Effector memory CD4-positive, alpha-beta T cell (primary cell): Measurements from ENCODE around the gene RAPGEF6.

ENCODE experiments used
- DNase-seq, 3 donors: peaks; one replicate each; pipeline ENCODE4 v3.0.0-alpha.2; 2020
- H3K27ac ChIP-seq: 2 replicates; pipeline ENCODE4 v1.7.0; 2013; ENCODE audit warnings: mild to moderate bottlenecking, low read length, moderate library complexity; ENCODE audit not compliant: insufficient read depth, poor library complexity, severe bottlenecking
- H3K27me3 ChIP-seq: replicated peaks from 2 replicates; pipeline ENCODE4 v1.7.0; 2013; ENCODE audit warnings: mild to moderate bottlenecking, low read length; ENCODE audit not compliant: insufficient read depth, control insufficient read depth, poor library complexity, severe bottlenecking
- H3K36me3 ChIP-seq: 2 replicates; pipeline ENCODE4 v1.7.0; 2013; ENCODE audit warnings: mild to moderate bottlenecking, low read length, moderate library complexity; ENCODE audit not compliant: control insufficient read depth, insufficient read depth
- H3K4me1 ChIP-seq: 2 replicates; pipeline ENCODE4 v1.7.0; 2013; ENCODE audit warnings: low read length, mild to moderate bottlenecking; ENCODE audit not compliant: control insufficient read depth, insufficient read depth, poor library complexity, severe bottlenecking
- H3K4me3 ChIP-seq: 2 replicates; pipeline ENCODE4 v1.7.0; 2013; ENCODE audit warnings: low read length, low read depth, mild to moderate bottlenecking; ENCODE audit not compliant: insufficient read depth, poor library complexity, severe bottlenecking
- H3K9me3 ChIP-seq: 2 replicates; pipeline ENCODE4 v1.7.0; 2013; ENCODE audit warnings: mild to moderate bottlenecking, low read length, moderate library complexity; ENCODE audit not compliant: control insufficient read depth

RAPGEF6 gene

DNA sequence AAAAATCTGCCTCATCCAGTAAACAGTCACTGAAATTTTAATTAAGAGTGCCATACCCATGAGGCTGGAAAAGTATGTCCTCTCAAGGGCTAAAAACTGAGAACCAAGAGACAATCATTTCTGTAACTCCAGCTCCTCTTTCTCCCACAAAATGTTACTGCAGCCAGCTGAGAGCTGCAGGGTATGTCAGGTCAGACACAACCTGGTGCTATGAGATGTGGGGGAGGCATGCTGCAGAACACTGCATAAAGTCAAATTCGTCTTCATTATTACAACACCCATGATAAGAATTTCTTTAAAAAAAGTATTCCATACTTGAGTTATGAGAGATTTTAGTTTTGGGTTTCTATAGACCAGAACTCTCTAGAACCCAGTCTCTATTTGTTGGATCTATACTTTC lies 209.0 kb downstream of the RAPGEF6 start:
- Histone ChIP-seq H3K27ac (no peak overlapping the region), H3K4me3 (no peak overlapping the region), H3K36me3 (peaks cover 53% of the 10 kb centered on the region), H3K4me1 (no peaks in the 10 kb centered on the region), H3K27me3 (no peaks in the 10 kb centered on the region), H3K9me3 (no peaks in the 10 kb centered on the region)
- no peak for DNase-seq

DNA sequence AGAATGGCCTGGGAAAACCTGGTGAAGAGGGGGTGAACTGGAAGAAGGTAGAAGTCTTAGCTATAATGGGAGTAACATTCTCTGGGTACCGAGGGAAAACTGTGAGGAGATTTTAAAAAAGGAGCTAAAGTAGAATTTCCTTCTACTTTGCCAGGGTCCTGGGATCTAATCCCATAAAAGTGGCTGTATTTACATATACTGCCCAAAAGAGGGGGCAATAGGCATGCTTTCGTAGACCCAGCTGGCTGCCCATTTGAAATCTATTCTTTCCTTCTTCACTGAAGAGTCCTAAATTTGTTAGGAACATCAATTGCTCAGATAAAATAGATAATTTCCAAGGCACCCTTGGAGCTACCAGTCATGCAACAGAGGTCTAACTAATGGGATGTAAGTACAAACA lies 212.0 kb downstream of the RAPGEF6 start:
- Histone ChIP-seq H3K36me3 (peaks cover 29% of the 10 kb centered on the region), H3K9me3 (no peaks in the 10 kb centered on the region)
- no peak for DNase-seq

DNA sequence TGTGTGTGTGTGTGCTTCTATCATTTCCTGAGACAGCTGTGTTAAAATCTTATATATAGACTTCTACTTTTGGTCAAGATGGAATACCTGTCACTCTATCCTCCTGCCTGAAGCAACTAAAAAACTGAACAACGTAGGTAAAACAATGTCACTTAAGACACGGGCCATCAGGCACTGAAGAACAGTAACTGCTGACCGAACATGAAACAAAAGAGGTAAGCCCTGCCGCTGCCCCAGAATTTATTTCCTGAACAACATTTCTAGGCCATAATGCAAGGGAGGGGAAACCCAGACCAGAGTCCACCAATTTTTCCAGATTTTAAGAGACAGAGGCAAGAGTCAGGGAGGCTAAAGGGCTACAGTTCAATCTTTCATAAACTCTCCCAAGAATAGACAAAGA lies 215.2 kb downstream of the RAPGEF6 start:
- H3K9me3 ChIP-seq, result no peaks in the 10 kb centered on the region
- H3K27ac ChIP-seq, result peak overlapping the region; percentile 4
- H3K4me1 ChIP-seq, result peaks cover 5% of the 10 kb centered on the region
- no peak for DNase-seq
- H3K27me3 ChIP-seq, result no peaks in the 10 kb centered on the region
- H3K4me3 ChIP-seq, result no peak overlapping the region
- peaks cover 7% of the 10 kb centered on the region for H3K36me3 ChIP-seq

More for the DNA sequence above, 212.0 kb downstream of the RAPGEF6 start:
- no peaks in the 10 kb centered on the region for H3K27me3 ChIP-seq
- no peak overlapping the region for H3K4me3 ChIP-seq
- no peak overlapping the region for H3K27ac ChIP-seq
- no peaks in the 10 kb centered on the region for H3K4me1 ChIP-seq

DNA sequence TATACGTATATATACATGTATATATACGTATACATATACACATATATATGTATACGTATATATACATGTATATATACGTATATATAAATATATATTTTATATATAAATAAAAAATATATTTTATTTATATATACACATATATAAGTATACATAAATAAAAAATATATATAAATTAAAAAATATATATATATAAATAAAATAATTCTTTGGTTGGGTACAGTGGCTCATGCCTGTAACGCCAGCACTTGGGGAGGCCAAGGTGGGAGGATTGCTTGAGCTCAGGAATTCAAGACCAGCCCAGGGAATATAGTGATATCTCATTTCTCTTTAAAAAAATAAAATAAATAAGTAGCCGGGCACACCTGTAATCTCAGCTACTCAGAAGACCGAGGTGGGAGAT lies 216.2 kb downstream of the RAPGEF6 start:
- no peak for DNase-seq
- H3K4me3 ChIP-seq, result no peak overlapping the region
- no peak overlapping the region for H3K27ac ChIP-seq
- H3K36me3 ChIP-seq, result peaks cover 6% of the 10 kb centered on the region
- peaks cover 10% of the 10 kb centered on the region for H3K4me1 ChIP-seq
- no peaks in the 10 kb centered on the region for H3K9me3 ChIP-seq
- no peaks in the 10 kb centered on the region for H3K27me3 ChIP-seq

DNA sequence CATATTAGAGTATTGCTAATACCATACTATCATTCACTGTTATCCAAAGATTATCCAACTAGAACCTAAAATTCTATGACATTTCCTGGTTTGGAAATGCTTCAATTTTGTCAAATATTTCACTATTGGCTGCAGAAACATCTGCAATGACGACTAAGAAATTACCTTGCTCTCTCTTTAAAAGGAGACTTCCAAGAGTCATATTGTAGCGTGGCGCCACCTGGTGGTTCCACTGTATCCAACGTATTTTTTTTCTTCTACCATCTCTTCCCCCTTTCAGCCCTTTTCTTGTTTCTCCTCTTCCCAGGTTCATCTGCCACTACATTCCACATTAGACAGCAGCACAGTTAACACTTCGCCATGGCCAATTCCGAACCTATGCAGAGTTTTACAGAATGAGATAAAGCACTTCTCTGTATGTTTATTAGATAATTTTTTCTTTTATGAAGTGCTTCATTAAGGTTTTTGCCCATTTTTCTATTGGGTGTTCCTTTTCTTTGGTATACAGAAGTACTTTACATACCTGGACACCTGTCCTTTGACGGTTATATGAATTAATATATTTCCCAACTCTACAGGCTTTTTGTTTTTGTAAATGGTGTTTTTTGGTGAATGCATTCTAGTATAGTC lies 217.7 kb downstream of the RAPGEF6 start:
- DNase-seq, result peak; percentile 62 to 76 (median 64)
- Histone ChIP-seq H3K36me3 (peaks cover 6% of the 10 kb centered on the region), H3K4me3 (no peak overlapping the region), H3K27me3 (no peaks in the 10 kb centered on the region), H3K9me3 (no peaks in the 10 kb centered on the region), H3K4me1 (peaks cover 10% of the 10 kb centered on the region), H3K27ac (peak overlapping the region; percentile 11)

DNA sequence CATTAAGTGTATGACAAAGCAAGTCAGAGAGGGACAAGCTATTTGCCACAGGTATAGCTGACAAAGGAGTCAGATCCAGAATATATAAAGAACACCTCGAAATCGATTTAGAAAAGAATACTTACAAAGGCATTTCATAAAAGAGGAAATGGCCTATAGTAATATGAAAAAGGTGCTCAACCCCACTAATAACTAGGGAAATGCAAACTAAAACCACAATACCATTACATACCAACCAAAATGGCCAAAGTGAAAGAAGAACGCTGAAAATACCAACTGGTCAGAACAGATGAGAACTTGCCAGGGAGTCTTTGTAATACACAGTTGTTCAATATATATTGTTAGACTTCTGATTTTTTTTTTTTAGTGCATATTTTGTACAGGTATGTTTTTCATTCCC lies 218.3 kb downstream of the RAPGEF6 start:
- Histone ChIP-seq H3K27ac (peak overlapping the region; percentile 11), H3K4me1 (peaks cover 10% of the 10 kb centered on the region), H3K9me3 (no peaks in the 10 kb centered on the region), H3K27me3 (no peaks in the 10 kb centered on the region), H3K4me3 (no peak overlapping the region), H3K36me3 (peaks cover 3% of the 10 kb centered on the region)
- no peak for DNase-seq

DNA sequence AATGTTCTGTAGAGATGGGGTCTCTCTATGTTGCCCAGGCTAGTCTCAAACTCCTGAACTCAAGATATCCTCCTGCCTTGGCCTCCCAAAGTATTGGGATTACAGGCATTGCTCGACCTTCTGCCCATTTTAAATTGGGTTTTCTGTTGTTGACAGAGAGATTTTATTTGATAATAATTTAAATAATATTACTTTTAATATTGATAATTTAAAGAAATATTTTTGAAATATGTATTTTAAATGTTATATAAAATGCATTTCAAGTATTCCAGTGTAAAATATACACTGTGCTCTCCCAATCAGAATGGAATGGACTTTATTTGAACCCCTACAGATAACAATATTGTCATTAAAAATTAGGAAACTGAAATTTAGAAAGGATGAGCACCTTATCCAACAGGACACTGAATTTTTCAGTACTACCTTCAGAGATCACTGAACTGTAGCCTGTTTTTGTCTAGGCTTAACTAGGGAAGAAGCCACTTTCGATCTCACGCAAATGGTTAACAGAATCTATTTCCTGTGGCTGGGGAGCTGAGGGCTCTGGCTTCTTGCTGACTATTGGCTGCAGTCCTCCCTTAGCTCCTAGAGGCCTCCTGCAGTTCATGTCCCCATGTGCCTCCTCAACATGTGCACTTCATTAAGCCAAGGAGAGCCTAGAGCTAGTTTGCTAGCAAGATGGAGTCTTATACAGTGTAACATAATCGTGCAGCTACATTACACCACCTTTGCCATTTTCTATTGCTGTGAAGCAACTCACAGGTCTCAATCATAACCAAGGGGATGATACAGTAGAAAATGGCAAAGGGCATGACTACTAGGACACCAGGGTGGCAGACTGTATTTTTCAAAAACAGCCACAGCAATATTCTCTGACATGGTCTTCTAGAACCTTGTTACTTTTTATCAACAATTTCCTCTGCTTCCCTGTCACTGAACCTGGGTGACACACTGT lies 221.1 kb downstream of the RAPGEF6 start:
- peak overlapping the region; percentile 3 for H3K27ac ChIP-seq
- peaks cover 10% of the 10 kb centered on the region for H3K4me1 ChIP-seq
- H3K9me3 ChIP-seq, result no peaks in the 10 kb centered on the region
- no peaks in the 10 kb centered on the region for H3K36me3 ChIP-seq
- no peak for DNase-seq
- no peak overlapping the region for H3K4me3 ChIP-seq
- H3K27me3 ChIP-seq, result no peaks in the 10 kb centered on the region

DNA sequence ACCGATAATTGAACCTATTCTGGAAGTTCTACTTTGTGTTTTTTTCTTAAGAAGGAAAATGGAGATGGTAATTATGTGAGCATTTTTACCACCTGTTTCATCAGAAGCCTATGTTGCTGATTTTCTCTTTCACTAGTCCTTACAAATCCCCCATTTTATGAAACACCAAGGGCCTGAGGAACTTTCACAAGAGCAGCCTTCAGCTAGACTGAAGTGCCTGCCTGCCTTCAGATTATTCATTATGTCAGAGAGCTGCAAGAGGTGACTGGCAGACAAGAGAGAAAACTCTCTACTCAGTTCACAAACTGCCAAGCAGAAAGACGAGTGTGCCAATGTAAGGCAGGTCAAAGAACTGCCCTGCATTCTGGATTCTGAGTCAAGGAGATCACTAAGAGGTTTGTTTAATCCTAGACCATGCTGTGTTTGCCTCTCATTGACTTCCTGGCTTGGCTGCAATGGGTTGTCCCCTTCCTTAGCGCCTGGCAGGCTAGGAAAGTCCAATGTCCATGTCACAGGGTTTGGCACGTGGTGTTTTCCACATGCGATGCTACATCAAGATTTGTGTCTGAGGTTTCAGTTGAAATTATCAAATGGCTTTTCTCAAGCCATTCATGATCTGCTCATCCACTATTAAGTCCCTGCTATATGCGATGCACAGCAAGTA lies 227.9 kb downstream of the RAPGEF6 start:
- H3K4me3 ChIP-seq, result no peak overlapping the region
- H3K27ac ChIP-seq, result no peak overlapping the region
- no peaks in the 10 kb centered on the region for H3K27me3 ChIP-seq
- H3K4me1 ChIP-seq, result no peaks in the 10 kb centered on the region
- no peak for DNase-seq
- H3K9me3 ChIP-seq, result no peaks in the 10 kb centered on the region
- H3K36me3 ChIP-seq, result peaks cover 29% of the 10 kb centered on the region

DNA sequence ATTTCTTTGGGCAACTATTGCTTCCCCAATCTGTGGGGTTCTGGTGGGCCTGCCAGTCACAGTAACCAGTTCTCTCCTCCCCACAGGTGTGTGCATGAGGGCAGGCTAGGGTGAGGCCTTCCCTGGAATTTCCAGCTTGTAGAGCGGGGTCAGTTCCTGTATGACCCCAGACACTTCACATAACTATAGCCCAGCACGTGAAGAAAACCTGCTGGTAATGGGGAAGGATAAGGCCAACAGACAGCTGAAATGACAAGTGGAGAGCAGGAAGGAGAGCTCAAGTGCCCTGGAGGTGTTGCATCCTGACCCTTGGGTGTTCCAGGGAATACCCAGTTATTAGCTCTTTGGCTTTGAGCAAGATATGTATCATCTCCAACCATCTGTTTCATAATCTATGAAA lies 229.0 kb downstream of the RAPGEF6 start:
- DNase-seq, result no peak
- Histone ChIP-seq H3K27me3 (no peaks in the 10 kb centered on the region), H3K9me3 (no peaks in the 10 kb centered on the region), H3K4me3 (no peak overlapping the region), H3K4me1 (no peaks in the 10 kb centered on the region), H3K36me3 (peaks cover 29% of the 10 kb centered on the region), H3K27ac (no peak overlapping the region)

DNA sequence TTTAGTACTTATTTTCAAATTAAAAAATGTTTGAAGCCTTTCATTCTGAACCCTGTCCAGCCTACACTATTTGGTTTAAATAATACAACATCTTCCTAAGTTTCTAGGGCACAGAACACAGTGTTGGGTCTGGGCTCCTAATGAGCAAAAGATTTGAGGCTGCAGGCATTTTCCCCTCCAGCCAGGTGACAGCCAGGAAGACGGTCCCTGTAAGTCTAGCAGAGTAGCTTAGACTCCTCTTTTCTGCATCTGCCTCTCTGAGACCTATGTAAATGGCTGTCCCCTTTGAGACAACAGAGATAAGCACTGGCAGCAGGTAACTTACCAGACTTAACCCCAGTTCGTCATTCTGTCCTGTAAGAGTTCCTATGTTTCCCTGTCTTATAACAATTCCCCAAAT lies 229.4 kb downstream of the RAPGEF6 start:
- Histone ChIP-seq H3K9me3 (no peaks in the 10 kb centered on the region), H3K27ac (no peak overlapping the region), H3K27me3 (no peaks in the 10 kb centered on the region), H3K4me3 (no peak overlapping the region), H3K4me1 (no peaks in the 10 kb centered on the region), H3K36me3 (peaks cover 29% of the 10 kb centered on the region)
- DNase-seq, result no peak
